PC-9 (cell line): ENCODE measurements around the gene PRUNE2. TPM values are rescaled to one million over a fixed set of nuclear protein-coding genes. Genes with fewer than 3 reads are reported as not detected.

Experiments used
- BruUV-seq: library from RNA; stranded (reverse); fragments of 400-500 nt; replicated peaks from 2 replicates; lab custom pipeline; 2021; lab: Mats Ljungman, UMichigan
- CTCF ChIA-PET: fragments of 300-600 bp; sonication (Branson Sonifier 250); formaldehyde crosslinking; loops from one replicate; lab custom pipeline; 2022; ENCODE audit warnings: antibody characterized with exemption; lab: Charles Lee
- POLR2A ChIA-PET: fragments of 300-600 bp; sonication (Branson Sonifier 250); formaldehyde crosslinking; loops from one replicate; lab custom pipeline; 2022; ENCODE audit warnings: antibody characterized with exemption; ENCODE audit not compliant: unreplicated experiment; lab: Charles Lee
- DNase-seq, 2 experiments: peaks; one replicate each; pipeline versions ENCODE4 v3.0.0 to v3.0.0-alpha.2; 2015 to 2022; ENCODE audit warnings: mixed read lengths in 1 of 2
- H2AFZ ChIP-seq: fragments of 200-600 bp; sonication (generic); 2 replicates; pipeline ENCODE4 v1.8.1; 2017; ENCODE audit warnings: antibody characterized with exemption
- H3F3A ChIP-seq: fragments of 200-600 bp; sonication (generic); 2 replicates; pipeline ENCODE4 v1.8.1; 2017; ENCODE audit warnings: antibody characterized with exemption, mild to moderate bottlenecking, low read depth; ENCODE audit not compliant: insufficient read depth
- H3K27ac ChIP-seq: fragments of 200-600 bp; sonication (generic); 2 replicates; pipeline ENCODE4 v1.6.1; 2016; ENCODE audit warnings: mixed run types
- H3K27me3 ChIP-seq: fragments of 200-600 bp; sonication (generic); 2 replicates; pipeline ENCODE4 v1.6.1; 2016; ENCODE audit warnings: low read depth, mixed run types; ENCODE audit not compliant: insufficient read depth
- H3K36me3 ChIP-seq: fragments of 200-600 bp; sonication (generic); 2 replicates; pipeline ENCODE4 v1.6.1; 2016; ENCODE audit warnings: low read depth, mixed run types
- H3K4me1 ChIP-seq: fragments of 200-600 bp; sonication (generic); replicated peaks from 2 replicates; pipeline ENCODE4 v1.6.1; 2016; ENCODE audit warnings: mixed run types; ENCODE audit not compliant: insufficient read depth
- H3K4me2 ChIP-seq: fragments of 200-600 bp; sonication (generic); 2 replicates; pipeline ENCODE4 v1.6.1; 2017; ENCODE audit warnings: mixed run types
- H3K4me3 ChIP-seq: fragments of 200-600 bp; sonication (generic); 2 replicates; pipeline ENCODE4 v1.6.1; 2016; ENCODE audit warnings: mixed run types
- H3K79me2 ChIP-seq: fragments of 200-600 bp; sonication (generic); 2 replicates; pipeline ENCODE4 v1.6.1; 2017; ENCODE audit warnings: low read depth, mixed run types
- H3K9me2 ChIP-seq: fragments of 200-600 bp; sonication (generic); 2 replicates; pipeline ENCODE4 v1.8.1; 2017; ENCODE audit warnings: mild to moderate bottlenecking; ENCODE audit not compliant: insufficient read depth
- H3K9me3 ChIP-seq: fragments of 200-600 bp; sonication (generic); 2 replicates; pipeline ENCODE4 v1.8.1; 2016; ENCODE audit warnings: low read depth; ENCODE audit not compliant: insufficient read depth
- H4K20me1 ChIP-seq: fragments of 200-600 bp; sonication (generic); 2 replicates; pipeline ENCODE4 v1.8.1; 2017; ENCODE audit not compliant: insufficient read depth
- EZH2 ChIP-seq: fragments of 200-600 bp; sonication (generic); IDR thresholded peaks from 2 replicates; pipeline ENCODE4 v1.8.0; 2017; ENCODE audit warnings: antibody characterized with exemption, low read depth
- intact Hi-C: fragments of 100-400 bp; cut with micrococcal nuclease; formaldehyde crosslinking; loops from one replicate; pipeline ENCODE4 v1.10.0; 2022; ENCODE audit not compliant: unreplicated experiment
- total RNA-seq: library from RNA; stranded (reverse); gene quantifications from 2 replicates; pipeline ENCODE4 v1.2.3, GENCODE V29; 2021
- TF ChIP-seq, protein P1 (sequence below): fragments of 200-600 bp; sonication (generic); conservative IDR thresholded peaks from 2 replicates; pipeline ENCODE4 v1.6.1; 2017; ENCODE audit warnings: mixed run types, antibody characterized with exemption, mild to moderate bottlenecking, moderate library complexity

PRUNE2 gene
- total RNA-seq, 1 experiment from 2014 or later: 0.20 TPM

GRCh38 chr9:76926324-76926741 lies 20.4 kb upstream of the PRUNE2 start:
- no TSS peak for BruUV-seq
- DNase-seq: no peak
- ChIA-PET POLR2A (no interaction called here), CTCF (no interaction called here)
- Histone ChIP-seq H3K4me2 (no peak overlapping the region), H3K9me2 (no peaks in the 10 kb centered on the region), H3F3A (no peaks in the 10 kb centered on the region), H2AFZ (no peak overlapping the region), H3K27ac (no peak overlapping the region), H3K4me3 (no peak overlapping the region), H3K79me2 (no peaks in the 10 kb centered on the region), H3K9me3 (no peaks in the 10 kb centered on the region), H4K20me1 (no peaks in the 10 kb centered on the region), H3K27me3 (peaks cover 6% of the 10 kb centered on the region; the same call in 1 of the 2 replicates), H3K4me1 (no peaks in the 10 kb centered on the region), H3K36me3 (no peaks in the 10 kb centered on the region)
- intact Hi-C loops: no loop called here
- TF ChIP-seq, protein P1, sequence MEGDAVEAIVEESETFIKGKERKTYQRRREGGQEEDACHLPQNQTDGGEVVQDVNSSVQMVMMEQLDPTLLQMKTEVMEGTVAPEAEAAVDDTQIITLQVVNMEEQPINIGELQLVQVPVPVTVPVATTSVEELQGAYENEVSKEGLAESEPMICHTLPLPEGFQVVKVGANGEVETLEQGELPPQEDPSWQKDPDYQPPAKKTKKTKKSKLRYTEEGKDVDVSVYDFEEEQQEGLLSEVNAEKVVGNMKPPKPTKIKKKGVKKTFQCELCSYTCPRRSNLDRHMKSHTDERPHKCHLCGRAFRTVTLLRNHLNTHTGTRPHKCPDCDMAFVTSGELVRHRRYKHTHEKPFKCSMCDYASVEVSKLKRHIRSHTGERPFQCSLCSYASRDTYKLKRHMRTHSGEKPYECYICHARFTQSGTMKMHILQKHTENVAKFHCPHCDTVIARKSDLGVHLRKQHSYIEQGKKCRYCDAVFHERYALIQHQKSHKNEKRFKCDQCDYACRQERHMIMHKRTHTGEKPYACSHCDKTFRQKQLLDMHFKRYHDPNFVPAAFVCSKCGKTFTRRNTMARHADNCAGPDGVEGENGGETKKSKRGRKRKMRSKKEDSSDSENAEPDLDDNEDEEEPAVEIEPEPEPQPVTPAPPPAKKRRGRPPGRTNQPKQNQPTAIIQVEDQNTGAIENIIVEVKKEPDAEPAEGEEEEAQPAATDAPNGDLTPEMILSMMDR: no peak
- no peak for TF ChIP-seq EZH2

GRCh38 chr9:76921165-76921564 lies 15.3 kb upstream of the PRUNE2 start:
- Histone ChIP-seq H3K79me2 (no peaks in the 10 kb centered on the region), H3K4me1 (0 out of 2 replicates have a peak, but pooled peaks cover 6% of the 10 kb centered on the region), H2AFZ (no peak overlapping the region), H3K27ac (no peak overlapping the region), H3F3A (no peaks in the 10 kb centered on the region), H3K27me3 (peaks cover 43% of the 10 kb centered on the region), H3K4me2 (no peak overlapping the region), H4K20me1 (no peaks in the 10 kb centered on the region), H3K36me3 (no peaks in the 10 kb centered on the region), H3K9me2 (no peaks in the 10 kb centered on the region), H3K4me3 (no peak overlapping the region), H3K9me3 (no peaks in the 10 kb centered on the region)
- CTCF ChIA-PET: no interaction called here
- POLR2A ChIA-PET: no interaction called here
- DNase-seq: no peak
- no TSS peak for BruUV-seq
- intact Hi-C loops: no loop called here
- no peak for TF ChIP-seq EZH2
- TF ChIP-seq, protein P1: no peak

GRCh38 chr9:76917299-76917698 lies 11.4 kb upstream of the PRUNE2 start:
- Histone ChIP-seq H3K4me3 (no peak overlapping the region), H3K4me1 (peaks cover 24% of the 10 kb centered on the region; the same call in 1 of the 2 replicates), H3K4me2 (no peak overlapping the region), H2AFZ (no peak overlapping the region), H3K9me3 (no peaks in the 10 kb centered on the region), H3K9me2 (no peaks in the 10 kb centered on the region), H3K79me2 (no peaks in the 10 kb centered on the region), H4K20me1 (no peaks in the 10 kb centered on the region), H3K27me3 (peaks cover 48% of the 10 kb centered on the region), H3K36me3 (no peaks in the 10 kb centered on the region), H3F3A (no peaks in the 10 kb centered on the region), H3K27ac (no peak overlapping the region)
- TF ChIP-seq, protein P1: no peak
- TF ChIP-seq EZH2: no peak
- CTCF ChIA-PET: no interaction called here
- no TSS peak for BruUV-seq
- intact Hi-C loops: no loop called here
- POLR2A ChIA-PET: no interaction called here
- DNase-seq: no peak
